H1 (cell line): ENCODE measurements around the gene HMCN1. TPM values are rescaled to one million over a fixed set of nuclear protein-coding genes. Genes with fewer than 3 reads are reported as not detected.

ENCODE experiments used
- CTCF ChIA-PET: fragments of 300-600 bp; sonication (Branson Sonifier 250); formaldehyde crosslinking; loops from one replicate; lab custom pipeline; 2021; ENCODE audit not compliant: partially characterized antibody; lab: Charles Lee
- POLR2A ChIA-PET: fragments of 300-600 bp; sonication (Branson Sonifier 250); formaldehyde crosslinking; loops from one replicate; lab custom pipeline; 2021; ENCODE audit warnings: inconsistent platforms; ENCODE audit not compliant: partially characterized antibody; lab: Charles Lee
- DNase-seq, 2 experiments: peaks; one replicate each; pipeline versions ENCODE4 v3.0.0 to v3.0.0-alpha.2; 2010 to 2022; ENCODE audit warnings: low spot score in 2 of 2, low read depth in 1 of 2, mixed read lengths in 1 of 2
- FAIRE-seq: peaks from 2 replicates; lab custom pipeline; 2011; peaks lifted over from hg19 to GRCh38; lab: Jason Lieb, UNC
- H2AFZ ChIP-seq: 2 replicates; pipeline ENCODE4 v1.8.1; 2012; ENCODE audit warnings: low read length, inconsistent platforms
- H2AK5ac ChIP-seq: 2 replicates; pipeline ENCODE4 v1.6.1; 2013; ENCODE audit warnings: low read depth, low read length
- H2BK120ac ChIP-seq: replicated peaks from 2 replicates; pipeline ENCODE3; 2013; ENCODE audit warnings: low read depth, low read length, inconsistent platforms
- H2BK12ac ChIP-seq: 2 replicates; pipeline ENCODE4 v1.6.1; 2013; ENCODE audit warnings: low read depth, low read length
- H2BK15ac ChIP-seq: 2 replicates; pipeline ENCODE4 v1.6.1; 2013; ENCODE audit warnings: low read length
- H2BK20ac ChIP-seq: 2 replicates; pipeline ENCODE4 v1.6.1; 2013; ENCODE audit warnings: low read length
- H2BK5ac ChIP-seq: 2 replicates; pipeline ENCODE4 v1.6.1; 2013; ENCODE audit warnings: low read depth, low read length
- H3K14ac ChIP-seq: 2 replicates; pipeline ENCODE4 v1.6.1; 2013; ENCODE audit warnings: inconsistent platforms; ENCODE audit not compliant: insufficient read length
- H3K18ac ChIP-seq: 2 replicates; pipeline ENCODE4 v1.6.1; 2013; ENCODE audit warnings: low read length; ENCODE audit errors: extremely low read depth
- H3K23ac ChIP-seq: 2 replicates; pipeline ENCODE4 v1.6.1; 2013; ENCODE audit warnings: inconsistent platforms; ENCODE audit not compliant: insufficient read length
- H3K23me2 ChIP-seq: 2 replicates; pipeline ENCODE4 v1.6.1; 2013; ENCODE audit warnings: low read depth, low read length
- H3K27ac ChIP-seq: 2 replicates; pipeline ENCODE4 v1.6.1; 2011; ENCODE audit warnings: low read depth, low read length, inconsistent platforms
- H3K27me3 ChIP-seq, 4 experiments: replicated peaks in 1 of 4; 1 replicate in 1 of 4; 2 replicates in 3 of 4; pipeline versions ENCODE4 v1.6.1 to v1.8.1; 2011 to 2013; ENCODE audit warnings: low read length in 3 of 4, mild to moderate bottlenecking in 3 of 4, inconsistent platforms in 2 of 4, mixed read lengths in 2 of 4, moderate library complexity in 1 of 4; ENCODE audit not compliant: control insufficient read depth in 3 of 4, insufficient read depth in 3 of 4; ENCODE audit errors: extremely low read depth in 1 of 4
- H3K36me3 ChIP-seq, 4 experiments: 2 replicates each; pipeline versions ENCODE4 v1.6.1 to v1.8.1; 2011 to 2013; ENCODE audit warnings: mild to moderate bottlenecking in 4 of 4, low read length in 3 of 4, moderate library complexity in 2 of 4, control low read depth in 1 of 4, inconsistent platforms in 1 of 4; ENCODE audit not compliant: insufficient read depth in 4 of 4, control insufficient read depth in 2 of 4
- H3K4ac ChIP-seq: replicated peaks from 2 replicates; pipeline ENCODE3; 2013; ENCODE audit warnings: low read length, low read depth, mixed read lengths, inconsistent platforms; ENCODE audit not compliant: insufficient read length
- H3K4me1 ChIP-seq, 4 experiments: replicated peaks in 1 of 4; 1 replicate in 1 of 4; 2 replicates in 3 of 4; pipeline versions ENCODE4 v1.6.1 to v1.8.1; 2011 to 2013; ENCODE audit warnings: low read length in 3 of 4, inconsistent platforms in 2 of 4, mixed read lengths in 1 of 4; ENCODE audit not compliant: insufficient read depth in 4 of 4, control insufficient read depth in 3 of 4
- H3K4me2 ChIP-seq, 2 experiments: 2 replicates each; pipeline versions ENCODE4 v1.6.1 to v1.8.1; 2011 to 2013; ENCODE audit warnings: low read depth in 2 of 2, low read length in 2 of 2, control low read depth in 1 of 2, inconsistent platforms in 1 of 2, mild to moderate bottlenecking in 1 of 2; ENCODE audit not compliant: insufficient read depth in 1 of 2
- H3K4me3 ChIP-seq, 4 experiments: fragments of 200-600, 300-600 bp in 1 of 4; sonication (generic), shearing (Covaris generic), sonication (Bioruptor Twin) in 1 of 4; 2 replicates each; pipeline versions ENCODE4 v1.5.1 to v1.8.1; 2011 to 2016; ENCODE audit warnings: low read length in 4 of 4, low read depth in 3 of 4, control low read depth in 2 of 4, inconsistent platforms in 2 of 4, mild to moderate bottlenecking in 2 of 4, mixed read lengths in 1 of 4, moderate library complexity in 1 of 4; ENCODE audit not compliant: insufficient read depth in 2 of 4; ENCODE audit errors: extremely low read depth in 1 of 4
- H3K56ac ChIP-seq: replicated peaks from 2 replicates; pipeline ENCODE3; 2013; ENCODE audit warnings: low read depth, mild to moderate bottlenecking, mixed read lengths, low read length, inconsistent platforms; ENCODE audit not compliant: insufficient read length
- H3K79me1 ChIP-seq: 2 replicates; pipeline ENCODE4 v1.6.1; 2013; ENCODE audit warnings: low read depth, low read length, control low read depth
- H3K79me2 ChIP-seq, 2 experiments: 2 replicates each; pipeline versions ENCODE4 v1.6.1 to v1.8.1; 2012 to 2013; ENCODE audit warnings: low read length in 2 of 2, mild to moderate bottlenecking in 2 of 2, inconsistent platforms in 1 of 2; ENCODE audit not compliant: insufficient read depth in 2 of 2, control insufficient read depth in 1 of 2
- H3K9ac ChIP-seq, 4 experiments: replicated peaks in 1 of 4; 1 replicate in 1 of 4; 2 replicates in 3 of 4; pipeline versions ENCODE4 v1.6.1 to v1.8.1; 2011 to 2013; ENCODE audit warnings: low read depth in 3 of 4, low read length in 3 of 4, control low read depth in 2 of 4, mild to moderate bottlenecking in 2 of 4, moderate library complexity in 2 of 4, inconsistent platforms in 1 of 4; ENCODE audit errors: extremely low read depth in 1 of 4
- H3K9me3 ChIP-seq, 2 experiments: 2 replicates each; pipeline versions ENCODE4 v1.6.1 to v1.8.1; 2012 to 2013; ENCODE audit warnings: mild to moderate bottlenecking in 2 of 2, moderate library complexity in 2 of 2, control low read depth in 1 of 2, inconsistent platforms in 1 of 2, low read depth in 1 of 2, low read length in 1 of 2, mixed read lengths in 1 of 2; ENCODE audit not compliant: insufficient read depth in 2 of 2
- H4K20me1 ChIP-seq, 2 experiments: replicated peaks in 1 of 2; 2 replicates each; pipeline versions ENCODE3 to v1.8.1; 2011 to 2013; ENCODE audit warnings: inconsistent platforms in 2 of 2, low read length in 2 of 2, mild to moderate bottlenecking in 1 of 2; ENCODE audit not compliant: insufficient read depth in 2 of 2, control insufficient read depth in 1 of 2
- H4K5ac ChIP-seq: 2 replicates; pipeline ENCODE4 v1.6.1; 2013; ENCODE audit warnings: low read length, low read depth, mixed read lengths, inconsistent platforms; ENCODE audit not compliant: insufficient read length
- H4K8ac ChIP-seq: 2 replicates; pipeline ENCODE4 v1.8.0; 2013; ENCODE audit warnings: mild to moderate bottlenecking, moderate library complexity, low read length, inconsistent platforms; ENCODE audit not compliant: insufficient read depth; ENCODE audit errors: extremely low read depth
- H4K91ac ChIP-seq: replicated peaks from 2 replicates; pipeline ENCODE3; 2013; ENCODE audit warnings: low read length, mixed read lengths, inconsistent platforms; ENCODE audit not compliant: insufficient read length
- ASH2L ChIP-seq: fragments of 200-600, 300-600 bp; sonication (generic); IDR thresholded peaks from one replicate; pipeline ENCODE4 v1.7.1; 2017; ENCODE audit warnings: low read length
- CBX5 ChIP-seq: fragments of 300-800, 300-1000 bp; sonication (generic); IDR thresholded peaks from 2 replicates; pipeline ENCODE4 v1.7.1; 2016; ENCODE audit warnings: antibody characterized with exemption, low read length, low read depth
- CTBP2 ChIP-seq: IDR thresholded peaks from 2 replicates; pipeline ENCODE4 v1.7.0; 2011; ENCODE audit warnings: borderline replicate concordance, mild to moderate bottlenecking, moderate library complexity, mixed read lengths, low read length; ENCODE audit not compliant: insufficient read depth, insufficient read length
- FOSL1 ChIP-seq: IDR thresholded peaks from 2 replicates; pipeline ENCODE4 v1.6.1; 2011; ENCODE audit warnings: mild to moderate bottlenecking, low read depth, low read length, moderate library complexity; ENCODE audit not compliant: insufficient read depth
- GTF2F1 ChIP-seq: IDR thresholded peaks from 2 replicates; pipeline ENCODE4 v1.6.1; 2012; ENCODE audit warnings: low read depth, low read length, improper control_type of control experiment, borderline replicate concordance
- JUN ChIP-seq: IDR thresholded peaks from 2 replicates; pipeline ENCODE4 v1.6.1; 2011; ENCODE audit warnings: low read depth, mild to moderate bottlenecking, improper control_type of control experiment, low read length
- KDM4A ChIP-seq: IDR thresholded peaks from one replicate; pipeline ENCODE4 v1.7.1; 2012; ENCODE audit warnings: low read depth, mild to moderate bottlenecking, moderate library complexity, low read length, inconsistent platforms; ENCODE audit not compliant: severe bottlenecking
- NANOG ChIP-seq: IDR thresholded peaks from 2 replicates; pipeline ENCODE4 v1.6.1; 2011; ENCODE audit warnings: low read length, low read depth, mild to moderate bottlenecking, inconsistent platforms; ENCODE audit not compliant: insufficient read depth, poor library complexity, severe bottlenecking
- POLR2AphosphoS5 ChIP-seq: IDR thresholded peaks from 2 replicates; pipeline ENCODE4 v1.6.1; 2011; ENCODE audit warnings: low read depth, low read length
- RBBP5 ChIP-seq: IDR thresholded peaks from 2 replicates; pipeline ENCODE4 v1.7.1; 2012; ENCODE audit warnings: low read depth, mild to moderate bottlenecking, inconsistent platforms, low read length, moderate library complexity, borderline replicate concordance
- SAP30 ChIP-seq: fragments of 300-600 bp; sonication (generic); IDR thresholded peaks from 2 replicates; pipeline ENCODE4 v1.7.1; 2012; ENCODE audit warnings: low read length, moderate library complexity, mild to moderate bottlenecking, inconsistent platforms; ENCODE audit not compliant: insufficient read depth, insufficient replicate concordance
- SP1 ChIP-seq: IDR thresholded peaks from 2 replicates; pipeline ENCODE4 v1.6.1; 2011; ENCODE audit warnings: low read depth, low read length
- TCF12 ChIP-seq: IDR thresholded peaks from 2 replicates; pipeline ENCODE4 v1.6.1; 2011; ENCODE audit warnings: low read depth, mild to moderate bottlenecking, low read length
- WGBS, 2 experiments: shearing (Covaris generic) in 1 of 2; methylation state at CpG; one replicate each; pipeline versions ENCODE4 v1.1.6 to v1.1.7; 2013 to 2015; ENCODE audit warnings: low lambda C conversion rate in 2 of 2, mixed read lengths in 2 of 2, inconsistent platforms in 1 of 2, low coverage in 1 of 2, missing lambda C conversion rate in 1 of 2; ENCODE audit not compliant: insufficient replicate concordance in 2 of 2, insufficient coverage in 1 of 2, insufficient read length in 1 of 2; ENCODE audit errors: extremely low coverage in 1 of 2, missing lambda C conversion rate in 1 of 2; 5-methylcytosine and 5-hydroxymethylcytosine counted together
- polyA plus RNA-seq, 7 experiments: library from polyadenylated mRNA; depleted of rRNA in 3 of 7; stranded (reverse) in 5 of 7; unstranded in 2 of 7; fragments of >200 nt in 5 of 7; fragments of 200-250 nt in 2 of 7; gene quantifications; 1 replicate in 5 of 7; 2 replicates in 1 of 7; 4 replicates in 1 of 7; pipeline versions ENCODE4 v1.2.1 to v1.2.3, GENCODE V29; 2011 to 2013; ENCODE audit warnings: missing spikeins in 2 of 7, mixed read lengths in 2 of 7
- total RNA-seq: library from RNA; stranded (reverse); fragmentation: NEBNext Ultra II Directional; extraction: Animal tissue kit (Norgen Biotek cat#: 25700); gene quantifications from 2 replicates; pipeline ENCODE4 v1.2.1, GENCODE V29; 2021
- TF ChIP-seq, protein P1 (sequence below): IDR thresholded peaks from 2 replicates; pipeline ENCODE4 v1.6.1; 2011; ENCODE audit warnings: low read depth, mild to moderate bottlenecking, low read length; ENCODE audit not compliant: insufficient read depth

The HMCN1 gene
- total and polyA plus RNA-seq, 2 of the 8 experiments (the other 6 are each of a cell fraction or from before 2014, with no cell fraction given): 13.8 to 14.6 TPM

GRCh38 chr1:185991266-185991665, 257.1 kb downstream of the HMCN1 start:
- no peak overlapping the region for H3K14ac ChIP-seq
- no peak overlapping the region for H4K8ac ChIP-seq
- no peak overlapping the region for H2BK5ac ChIP-seq
- no peaks in the 10 kb centered on the region for H3K4me1 ChIP-seq
- H3K56ac ChIP-seq: no peak overlapping the region
- no peak overlapping the region for H3K18ac ChIP-seq
- H4K91ac ChIP-seq: no peak overlapping the region
- H2BK15ac ChIP-seq: no peak overlapping the region
- no peak overlapping the region for H3K27ac ChIP-seq
- no peak overlapping the region for H2BK120ac ChIP-seq
- no peak overlapping the region for H2BK12ac ChIP-seq
- peaks cover 0 to 1% of the 10 kb centered on the region in 2 experiments for H4K20me1 ChIP-seq
- no peak overlapping the region for H3K4me2 ChIP-seq
- H3K79me2 ChIP-seq: no peaks in the 10 kb centered on the region
- no peaks in the 10 kb centered on the region for H3K23me2 ChIP-seq
- no peaks in the 10 kb centered on the region for H3K27me3 ChIP-seq
- H3K79me1 ChIP-seq: no peaks in the 10 kb centered on the region
- ChIA-PET POLR2A (no interaction called here), CTCF (interaction anchor here (0.6 to 1.7 kb wide), 4 partner anchors 13 to 169 kb away, joined by 3 to 4 read pairs (median 3); no protein-coding TSS in a partner anchor)
- H2AK5ac ChIP-seq: no peak overlapping the region
- no peak overlapping the region for H4K5ac ChIP-seq
- H3K9me3 ChIP-seq: no peaks in the 10 kb centered on the region
- FAIRE-seq: no peak
- H3K23ac ChIP-seq: no peak overlapping the region
- H3K9ac ChIP-seq: no peak overlapping the region
- no peak for DNase-seq
- H3K4me3 ChIP-seq: no peak overlapping the region
- no peak overlapping the region for H2BK20ac ChIP-seq
- H3K36me3 ChIP-seq: no peaks in the 10 kb centered on the region
- no peak overlapping the region for H2AFZ ChIP-seq
- 91% methylated on average over 2 of the region's 2 CpGs; no CpG with 5 or more reads in 1 of the 2 experiments for WGBS, 2 experiments
- H3K4ac ChIP-seq: no peak overlapping the region
- TF ChIP-seq, protein P1, sequence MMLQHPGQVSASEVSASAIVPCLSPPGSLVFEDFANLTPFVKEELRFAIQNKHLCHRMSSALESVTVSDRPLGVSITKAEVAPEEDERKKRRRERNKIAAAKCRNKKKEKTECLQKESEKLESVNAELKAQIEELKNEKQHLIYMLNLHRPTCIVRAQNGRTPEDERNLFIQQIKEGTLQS: no peak
- TF ChIP-seq POLR2AphosphoS5 (no peak), CTBP2 (no peak), TCF12 (no peak), SAP30 (no peak), GTF2F1 (no peak), KDM4A (no peak), SP1 (no peak), RBBP5 (no peak), NANOG (no peak), JUN (no peak), ASH2L (no peak), FOSL1 (no peak), CBX5 (no peak)
